ENCODE results near the gene CCNB1.
"Not testable (repeated sequence)": the region's sequence is repeated elsewhere in the genome, so short reads cannot be mapped to it uniquely, and the experiment has no call there.

GRCh38 chr5:69181659-69182293, 14.8 kb downstream of the CCNB1 start:
- not testable (repeated sequence) for TF ChIP-seq POLR2A (IDR thresholded peaks at IDR 0.05; ENCODE audit: low read depth, low read length); POLR2AphosphoS5 (IDR thresholded peaks at IDR 0.05; ENCODE audit: low read depth, low read length); TAF1 (IDR thresholded peaks at IDR 0.05; ENCODE audit: borderline replicate concordance, low read depth, low read length)

All from GM12892 (cell line).